ENCODE results near the gene FCF1.
"Not testable (repeated sequence)": the region's sequence is repeated elsewhere in the genome, so short reads cannot be mapped to it uniquely, and the experiment has no call there.

Gene FCF1

GRCh38 chr14:74739293-74740030 is 26.5 kb downstream of the FCF1 start:
- Histone ChIP-seq H3K27me3 (ENCODE audit: control insufficient read depth, insufficient read depth, low read length) (no peaks in the 10 kb centered on the region), H3K4me3 (ENCODE audit: low read depth, low read length) (no peak overlapping the region), H3K36me3 (ENCODE audit: control insufficient read depth, insufficient read depth, low read length) (no peaks in the 10 kb centered on the region), H3K9ac (ENCODE audit: low read depth, low read length) (no peak overlapping the region), H3K4me1 (ENCODE audit: control insufficient read depth, insufficient read depth, low read length) (no peaks in the 10 kb centered on the region), H3K9me3 (ENCODE audit: control insufficient read depth, insufficient read depth, low read length) (no peaks in the 10 kb centered on the region)

- Histone ChIP-seq H3K27me3 (ENCODE audit: control insufficient read depth, insufficient read depth, low read length) (no peaks in the 10 kb centered on the region), H3K9me3 (ENCODE audit: control insufficient read depth, insufficient read depth, low read length) (no peaks in the 10 kb centered on the region), H3K4me3 (ENCODE audit: low read depth, low read length) (no peak overlapping the region), H3K9ac (ENCODE audit: low read depth, low read length) (no peak overlapping the region), H3K4me1 (ENCODE audit: control insufficient read depth, insufficient read depth, low read length) (no peaks in the 10 kb centered on the region), H3K36me3 (ENCODE audit: control insufficient read depth, insufficient read depth, low read length) (no peaks in the 10 kb centered on the region)
Observed at GRCh38 chr14:74747237-74747636, 34.3 kb downstream of the FCF1 start.

- Histone ChIP-seq H3K9ac (ENCODE audit: low read depth, low read length) (no peak overlapping the region), H3K4me3 (ENCODE audit: low read depth, low read length) (no peak overlapping the region), H3K4me1 (ENCODE audit: control insufficient read depth, insufficient read depth, low read length) (no peaks in the 10 kb centered on the region), H3K9me3 (ENCODE audit: control insufficient read depth, insufficient read depth, low read length) (no peaks in the 10 kb centered on the region), H3K36me3 (ENCODE audit: control insufficient read depth, insufficient read depth, low read length) (no peaks in the 10 kb centered on the region), H3K27me3 (ENCODE audit: control insufficient read depth, insufficient read depth, low read length) (no peaks in the 10 kb centered on the region)
Observed at GRCh38 chr14:74754157-74754556, 41.2 kb downstream of the FCF1 start.

GRCh38 chr14:74754899-74755298 is 42.0 kb downstream of the FCF1 start:
- H3K9ac ChIP-seq (ENCODE audit: low read depth, low read length): no peak overlapping the region
- no peaks in the 10 kb centered on the region for H3K4me1 ChIP-seq (ENCODE audit: control insufficient read depth, insufficient read depth, low read length)
- H3K4me3 ChIP-seq (ENCODE audit: low read depth, low read length): no peak overlapping the region
- H3K36me3 ChIP-seq (ENCODE audit: control insufficient read depth, insufficient read depth, low read length): no peaks in the 10 kb centered on the region
- H3K27me3 ChIP-seq (ENCODE audit: control insufficient read depth, insufficient read depth, low read length): no peaks in the 10 kb centered on the region
- H3K9me3 ChIP-seq (ENCODE audit: control insufficient read depth, insufficient read depth, low read length): no peaks in the 10 kb centered on the region

- H3K9ac ChIP-seq (ENCODE audit: low read depth, low read length): no peak overlapping the region
- H3K36me3 ChIP-seq (ENCODE audit: control insufficient read depth, insufficient read depth, low read length): no peaks in the 10 kb centered on the region
- no peaks in the 10 kb centered on the region for H3K27me3 ChIP-seq (ENCODE audit: control insufficient read depth, insufficient read depth, low read length)
- no peaks in the 10 kb centered on the region for H3K4me1 ChIP-seq (ENCODE audit: control insufficient read depth, insufficient read depth, low read length)
- no peak overlapping the region for H3K4me3 ChIP-seq (ENCODE audit: low read depth, low read length)
- no peaks in the 10 kb centered on the region for H3K9me3 ChIP-seq (ENCODE audit: control insufficient read depth, insufficient read depth, low read length)
Observed at GRCh38 chr14:74756326-74756725, 43.4 kb downstream of the FCF1 start.

- H3K36me3 ChIP-seq (ENCODE audit: control insufficient read depth, insufficient read depth, low read length); H3K4me3 ChIP-seq (ENCODE audit: low read depth, low read length); H3K9ac ChIP-seq (ENCODE audit: low read depth, low read length); H3K27me3 ChIP-seq (ENCODE audit: control insufficient read depth, insufficient read depth, low read length); H3K4me1 ChIP-seq (ENCODE audit: control insufficient read depth, insufficient read depth, low read length); H3K9me3 ChIP-seq (ENCODE audit: control insufficient read depth, insufficient read depth, low read length): not testable (repeated sequence)
Observed at GRCh38 chr14:74758505-74758904, 45.6 kb downstream of the FCF1 start.

GRCh38 chr14:74762917-74763802 is 50.2 kb downstream of the FCF1 start, which contains the start of gene YLPM1:
TSS of gene YLPM1 (plus strand) at chr14:74763316. CDS start at chr14:74763490, 174 bp downstream.
- Histone ChIP-seq H3K36me3 (ENCODE audit: control insufficient read depth, insufficient read depth, low read length) (no peaks in the 10 kb centered on the region), H3K9ac (ENCODE audit: low read depth, low read length) (peak within 1 kb of the TSS; percentile 94), H3K4me3 (ENCODE audit: low read depth, low read length) (peak within 1 kb of the TSS; percentile 91), H3K27me3 (ENCODE audit: control insufficient read depth, insufficient read depth, low read length) (no peaks in the 10 kb centered on the region), H3K4me1 (ENCODE audit: control insufficient read depth, insufficient read depth, low read length) (peaks cover 11% of the 10 kb centered on the region), H3K9me3 (ENCODE audit: control insufficient read depth, insufficient read depth, low read length) (no peaks in the 10 kb centered on the region)

GRCh38 chr14:74763803-74764531 is 51.0 kb downstream of the FCF1 start:
- Histone ChIP-seq H3K4me1 (ENCODE audit: control insufficient read depth, insufficient read depth, low read length) (peaks cover 11% of the 10 kb centered on the region), H3K9ac (ENCODE audit: low read depth, low read length) (peak overlapping the region; percentile 94)

GRCh38 chr14:74765721-74766120 is 52.8 kb downstream of the FCF1 start:
- Histone ChIP-seq H3K9me3 (ENCODE audit: control insufficient read depth, insufficient read depth, low read length) (no peaks in the 10 kb centered on the region), H3K36me3 (ENCODE audit: control insufficient read depth, insufficient read depth, low read length) (no peaks in the 10 kb centered on the region), H3K9ac (ENCODE audit: low read depth, low read length) (peak overlapping the region; percentile 41), H3K4me1 (ENCODE audit: control insufficient read depth, insufficient read depth, low read length) (peaks cover 11% of the 10 kb centered on the region), H3K27me3 (ENCODE audit: control insufficient read depth, insufficient read depth, low read length) (no peaks in the 10 kb centered on the region), H3K4me3 (ENCODE audit: low read depth, low read length) (peak overlapping the region; percentile 91)

More at GRCh38 chr14:74763803-74764531, 51.0 kb downstream of the FCF1 start:
- Histone ChIP-seq H3K36me3 (ENCODE audit: control insufficient read depth, insufficient read depth, low read length) (no peaks in the 10 kb centered on the region), H3K27me3 (ENCODE audit: control insufficient read depth, insufficient read depth, low read length) (no peaks in the 10 kb centered on the region), H3K4me3 (ENCODE audit: low read depth, low read length) (peak overlapping the region; percentile 91), H3K9me3 (ENCODE audit: control insufficient read depth, insufficient read depth, low read length) (no peaks in the 10 kb centered on the region)

- Histone ChIP-seq H3K4me1 (ENCODE audit: control insufficient read depth, insufficient read depth, low read length) (no peaks in the 10 kb centered on the region), H3K36me3 (ENCODE audit: control insufficient read depth, insufficient read depth, low read length) (peaks cover 1% of the 10 kb centered on the region), H3K4me3 (ENCODE audit: low read depth, low read length) (no peak overlapping the region), H3K9me3 (ENCODE audit: control insufficient read depth, insufficient read depth, low read length) (no peaks in the 10 kb centered on the region), H3K9ac (ENCODE audit: low read depth, low read length) (no peak overlapping the region), H3K27me3 (ENCODE audit: control insufficient read depth, insufficient read depth, low read length) (no peaks in the 10 kb centered on the region)
Observed at GRCh38 chr14:74771399-74771798, 58.5 kb downstream of the FCF1 start.

GRCh38 chr14:74784634-74785033 is 71.7 kb downstream of the FCF1 start:
- Histone ChIP-seq H3K9me3 (ENCODE audit: control insufficient read depth, insufficient read depth, low read length) (no peaks in the 10 kb centered on the region), H3K36me3 (ENCODE audit: control insufficient read depth, insufficient read depth, low read length) (peaks cover 39% of the 10 kb centered on the region), H3K4me3 (ENCODE audit: low read depth, low read length) (no peak overlapping the region), H3K9ac (ENCODE audit: low read depth, low read length) (no peak overlapping the region), H3K27me3 (ENCODE audit: control insufficient read depth, insufficient read depth, low read length) (no peaks in the 10 kb centered on the region), H3K4me1 (ENCODE audit: control insufficient read depth, insufficient read depth, low read length) (peaks cover 4% of the 10 kb centered on the region)

Measured in iPS-15b (cell line).